GM18873 (cell line): ENCODE measurements around the gene PRKAA2.
"Not testable (repeated sequence)": the region's sequence is repeated elsewhere in the genome, so short reads cannot be mapped to it uniquely, and the experiment has no call there.

Source experiments
- ATAC-seq: cut with Tn5 transposase; IDR thresholded peaks from one replicate; pipeline ENCODE4 v1.9.1; 2021; ENCODE audit warnings: mild to moderate bottlenecking, moderate library complexity, moderate number of reproducible peaks; ENCODE audit not compliant: unreplicated experiment, low FRiP score

The PRKAA2 gene

DNA sequence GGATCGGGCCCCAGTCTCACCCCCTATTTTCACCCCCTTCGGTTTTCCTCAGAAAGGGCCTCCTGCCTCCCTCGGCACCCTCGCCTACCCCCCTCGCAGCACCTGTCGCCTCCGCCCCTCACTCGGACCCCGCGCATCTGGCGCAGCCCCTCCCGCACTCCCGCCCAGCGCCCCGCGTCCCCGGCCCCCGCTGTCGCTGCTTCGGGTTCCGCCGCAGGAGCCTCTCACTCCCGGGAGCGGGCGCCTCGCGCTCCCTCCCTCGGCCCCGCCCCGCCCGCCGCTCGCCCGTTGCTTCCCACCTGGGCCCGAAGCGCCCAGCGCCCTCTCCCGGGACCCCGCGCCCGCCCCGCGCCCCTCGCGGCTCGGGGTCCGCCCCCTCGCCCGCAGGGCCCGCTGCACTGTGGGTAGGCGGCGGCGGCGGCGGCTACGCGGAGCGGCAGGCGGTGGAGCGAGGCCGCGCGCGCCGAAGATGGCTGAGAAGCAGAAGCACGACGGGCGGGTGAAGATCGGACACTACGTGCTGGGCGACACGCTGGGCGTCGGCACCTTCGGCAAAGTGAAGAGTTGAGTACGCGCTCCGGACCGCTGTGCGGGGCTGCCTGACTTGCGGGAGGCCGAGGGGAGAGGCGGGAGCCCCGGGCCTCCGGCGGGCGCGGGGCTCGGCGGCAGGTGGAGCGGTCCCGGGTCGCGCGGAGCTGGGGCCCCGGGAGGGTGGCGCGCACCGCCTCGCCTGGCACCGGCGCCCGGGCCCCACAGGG is at the start of gene PRKAA2:
Gene PRKAA2, plus strand, starts transcription at position 396 of the 758 bp plus-strand sequence. Its CDS starts 74 bp downstream, at position 470.
- ATAC-seq: no peak

- not testable (repeated sequence) for ATAC-seq
Measured at GRCh38 chr1:56595397-56596191, 49.5 kb upstream of the PRKAA2 start.

DNA sequence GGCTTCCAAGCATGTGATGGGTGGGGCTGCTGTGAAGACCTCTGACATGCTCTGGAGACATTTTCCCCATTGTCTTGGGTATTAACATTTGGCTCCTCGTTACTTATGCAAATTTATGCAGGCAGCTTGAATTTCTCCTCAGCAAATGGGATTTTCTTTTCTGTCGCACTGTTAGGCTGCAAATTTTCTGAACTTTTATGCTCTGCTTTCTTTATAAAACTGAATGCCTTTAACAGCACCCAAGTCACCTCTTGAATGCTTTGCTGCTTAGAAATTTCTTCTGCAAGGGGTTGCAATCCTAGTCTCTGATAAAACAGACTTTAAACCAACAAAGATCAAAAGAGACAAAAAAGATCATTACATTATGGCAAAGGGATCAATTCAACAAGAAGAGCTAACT is 35.0 kb upstream of the PRKAA2 start:
- not testable (repeated sequence) for ATAC-seq

- not testable (repeated sequence) for ATAC-seq
Measured at GRCh38 chr1:56610770-56611169, 34.3 kb upstream of the PRKAA2 start.

DNA sequence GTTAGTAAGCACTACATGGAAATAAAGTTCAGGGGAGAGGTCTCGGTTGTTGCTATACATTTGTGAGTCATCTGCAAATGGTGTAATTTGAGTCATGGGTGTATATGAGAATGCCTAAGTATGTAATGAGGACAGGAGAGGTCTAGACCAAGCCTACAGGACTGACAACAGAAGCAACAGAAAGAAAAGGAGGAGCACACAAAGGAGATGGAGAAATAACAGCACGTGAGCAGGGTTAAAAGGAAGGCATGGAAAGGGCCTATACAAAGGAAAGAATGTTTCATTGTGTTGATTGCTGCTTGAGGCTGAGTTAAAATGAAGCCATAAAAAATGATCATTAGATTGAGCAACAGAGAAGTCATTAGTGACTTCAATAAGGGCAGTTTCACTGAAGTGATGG is 28.0 kb upstream of the PRKAA2 start:
- ATAC-seq: no peak

GRCh38 chr1:56625819-56626440 is 19.2 kb upstream of the PRKAA2 start:
- no peak for ATAC-seq

GRCh38 chr1:56626546-56626945 is 18.6 kb upstream of the PRKAA2 start:
- ATAC-seq: no peak

- ATAC-seq: no peak
Measured at GRCh38 chr1:56627019-56627635, 18.0 kb upstream of the PRKAA2 start.

GRCh38 chr1:56627636-56628039 is 17.5 kb upstream of the PRKAA2 start:
- ATAC-seq: no peak

- no peak for ATAC-seq
Measured at GRCh38 chr1:56630786-56631185, 14.3 kb upstream of the PRKAA2 start.

DNA sequence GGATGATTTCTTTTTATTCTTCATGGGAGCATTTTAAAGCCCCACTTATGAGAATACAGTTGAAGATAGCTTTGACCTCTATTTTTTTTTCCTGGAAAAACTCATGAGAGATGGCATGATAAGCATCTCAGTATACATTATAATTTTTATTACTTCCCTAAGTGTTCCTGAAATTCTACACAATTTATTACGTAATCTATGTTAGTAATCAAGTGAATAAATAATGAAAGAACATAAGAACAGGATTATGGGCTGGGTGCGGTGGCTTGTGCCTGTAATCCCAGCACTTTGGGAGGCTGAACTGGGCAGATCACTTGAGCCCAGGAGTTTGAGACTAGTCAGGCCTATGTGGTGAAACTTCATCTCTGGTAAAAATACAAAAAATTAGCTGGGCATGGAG is 13.2 kb upstream of the PRKAA2 start:
- no peak for ATAC-seq

DNA sequence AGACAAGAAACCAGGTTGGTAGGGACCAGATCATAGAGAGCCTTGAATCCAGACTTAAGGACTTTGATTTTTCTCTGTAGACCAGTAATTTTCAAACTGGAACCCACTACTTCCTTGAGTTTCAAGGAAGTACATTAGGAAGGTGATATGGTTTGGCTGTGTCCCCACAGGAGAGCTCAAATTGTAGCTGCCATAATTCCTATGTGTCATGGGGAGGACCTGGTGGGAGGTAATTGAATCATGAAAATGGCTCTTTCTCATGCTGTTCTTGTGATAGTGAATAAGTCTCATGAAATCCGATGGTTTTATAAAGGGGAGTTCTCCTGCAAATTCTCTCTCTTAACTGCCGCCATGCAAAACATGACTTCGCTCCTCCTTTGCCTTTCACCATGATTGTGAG is 10.1 kb upstream of the PRKAA2 start:
- no peak for ATAC-seq

- ATAC-seq: no peak
Measured at GRCh38 chr1:56638248-56638647, 6.9 kb upstream of the PRKAA2 start.

DNA sequence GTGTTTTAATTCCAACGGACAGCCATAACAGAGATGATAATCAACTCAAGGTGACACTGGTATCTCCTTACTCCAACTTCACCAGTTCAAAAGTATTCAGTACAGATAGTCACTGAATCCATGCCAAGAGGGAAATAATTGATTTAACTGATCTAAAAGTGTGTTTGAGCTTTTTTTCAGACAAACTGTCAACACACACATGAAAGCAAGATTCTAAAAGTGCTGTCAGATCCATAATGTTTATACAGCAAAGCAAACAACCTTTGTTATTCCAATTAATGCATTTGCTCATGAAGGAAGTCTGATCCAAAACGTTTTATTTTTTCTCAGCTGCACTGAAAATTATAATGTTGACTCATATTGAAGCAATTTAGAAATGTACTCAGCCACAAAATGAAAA is 5.9 kb upstream of the PRKAA2 start:
- no peak for ATAC-seq

DNA sequence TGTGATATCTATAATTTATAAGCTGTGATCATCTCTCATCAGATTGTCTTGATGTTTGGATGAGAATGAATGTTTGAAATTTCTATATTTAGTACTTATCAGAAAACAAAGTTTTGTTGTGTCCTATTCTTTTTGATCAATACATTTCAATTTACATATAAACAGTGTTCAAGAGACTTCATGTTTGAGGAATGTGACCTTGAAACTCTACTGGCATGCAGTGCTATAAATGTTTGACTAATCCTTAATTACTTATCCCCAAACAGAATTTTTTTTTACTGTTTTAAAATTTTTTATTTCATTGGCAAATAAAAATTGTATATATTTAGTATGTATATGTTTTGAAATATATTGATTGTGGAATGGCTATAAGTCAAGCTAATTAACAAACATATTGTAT is 1.5 kb upstream of the PRKAA2 start:
- ATAC-seq: no peak

DNA sequence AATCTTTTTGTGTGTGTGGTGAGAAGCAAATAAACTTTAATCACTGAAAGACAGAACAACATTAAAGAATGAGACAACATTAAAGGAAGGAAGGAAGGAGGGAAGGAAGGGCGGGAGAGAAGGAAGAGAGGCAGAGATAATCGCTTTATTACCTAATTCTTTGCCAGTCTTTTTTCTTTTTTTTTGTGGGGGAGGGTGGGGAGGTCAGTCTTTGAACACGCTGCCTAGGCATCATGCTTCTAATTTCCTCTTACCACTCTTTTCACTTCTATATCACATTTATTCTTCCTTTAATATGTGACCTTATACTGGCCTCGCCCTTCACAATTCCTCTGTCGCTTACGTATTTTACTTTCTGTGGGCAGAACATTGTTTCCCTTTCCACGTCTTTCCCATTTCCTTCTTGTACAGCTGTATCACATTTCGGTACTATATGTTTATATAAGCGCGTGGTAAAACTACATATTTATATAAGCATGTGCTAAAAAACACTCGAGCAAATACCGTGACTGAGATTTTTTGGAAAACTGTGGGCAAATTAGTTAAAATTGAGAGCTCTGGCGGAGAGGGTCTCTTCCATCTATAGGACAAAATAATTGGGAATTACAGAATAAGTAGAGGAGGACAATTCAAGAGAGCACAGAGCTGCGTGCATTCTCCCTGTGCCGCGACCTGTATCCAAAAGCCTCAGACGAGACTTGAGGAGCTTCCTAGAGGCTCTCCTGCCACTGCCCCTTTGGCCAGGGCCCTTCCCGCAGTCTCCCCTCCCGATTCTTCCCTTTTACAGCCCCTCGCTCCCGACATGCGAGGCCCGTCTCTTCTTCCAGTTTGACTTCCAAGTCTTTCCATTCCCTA is 823 bp upstream of the PRKAA2 start:
- no peak for ATAC-seq

DNA sequence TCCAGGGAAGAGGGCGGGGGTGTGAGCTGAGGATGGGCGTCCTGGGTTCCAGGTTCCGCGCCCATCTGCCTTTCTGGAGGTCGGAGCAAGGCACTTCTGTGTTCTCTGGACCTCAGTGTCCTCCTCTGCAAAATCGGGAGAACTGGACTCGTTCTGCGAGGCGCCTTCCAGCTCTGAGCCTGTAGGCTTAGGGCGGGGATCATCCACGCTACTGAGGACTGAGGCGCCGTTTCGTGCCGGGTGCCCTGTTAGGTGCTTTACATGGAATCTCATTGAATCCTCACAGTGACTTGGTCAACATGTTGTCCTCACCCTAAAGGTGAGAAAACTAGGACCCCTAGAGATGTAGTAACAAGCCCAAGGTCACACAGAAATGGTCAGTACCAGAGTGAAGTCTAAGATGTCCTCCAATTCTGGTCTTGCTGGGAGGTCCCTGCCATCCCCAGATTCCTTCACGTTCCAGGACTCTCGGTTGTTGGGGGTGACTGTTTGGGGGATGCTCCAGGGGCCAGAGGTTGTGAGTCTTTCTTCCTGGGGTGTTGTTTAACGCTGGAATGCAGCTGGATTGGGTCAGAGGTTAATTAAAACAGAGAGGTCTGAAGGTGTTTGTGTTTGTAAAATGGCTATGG is 677 bp downstream of the PRKAA2 start:
- ATAC-seq: no peak

DNA sequence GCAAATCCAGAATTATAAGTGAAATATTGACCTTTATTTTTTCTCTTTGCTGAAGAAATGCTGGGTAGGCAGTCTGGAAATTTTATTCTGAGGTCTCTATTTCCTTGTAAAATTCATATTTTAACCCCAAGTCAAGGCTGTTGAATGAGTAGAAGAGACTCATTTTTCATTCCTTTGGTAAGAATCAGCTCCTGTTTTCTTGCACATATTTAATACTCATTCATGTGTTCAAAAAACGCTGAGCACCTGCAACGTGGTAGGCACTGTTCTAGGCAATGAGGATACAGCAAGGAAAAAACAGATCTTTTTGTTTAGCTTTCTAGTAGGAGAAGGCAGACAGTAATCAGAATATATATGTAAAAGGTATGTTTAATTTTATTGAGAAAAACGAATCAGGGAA is 1.5 kb downstream of the PRKAA2 start:
- ATAC-seq: no peak

- no peak for ATAC-seq
Measured at GRCh38 chr1:56647106-56647505, 2.0 kb downstream of the PRKAA2 start.

- no peak for ATAC-seq
Measured at GRCh38 chr1:56648546-56648945, 3.4 kb downstream of the PRKAA2 start.
